AG20443 (cell line): Measurements from ENCODE around the gene SMPDL3B.
A peak's percentile ranks its signal among the peaks of the same experiment; 100 is the strongest.

Source experiments
- DNase-seq: peaks from one replicate; pipeline ENCODE4 v3.0.0; 2012; ENCODE audit warnings: low spot score, mixed read lengths

Gene SMPDL3B

GRCh38 chr1:27940870-27941560 lies 6.2 kb downstream of the SMPDL3B start:
- DNase-seq = no peak

- DNase-seq = no peak
Observed at GRCh38 chr1:27941671-27942540, 7.1 kb downstream of the SMPDL3B start.

GRCh38 chr1:27945020-27945419 lies 10.2 kb downstream of the SMPDL3B start:
- DNase-seq = no peak

- DNase-seq = no peak
Observed at GRCh38 chr1:27949027-27949426, 14.2 kb downstream of the SMPDL3B start.

- no peak for DNase-seq
Observed at GRCh38 chr1:27951396-27951795, 16.6 kb downstream of the SMPDL3B start.

GRCh38 chr1:27952147-27952546 lies 17.3 kb downstream of the SMPDL3B start:
- no peak for DNase-seq

- DNase-seq = no peak
Observed at GRCh38 chr1:27954186-27954585, 19.4 kb downstream of the SMPDL3B start.

- no peak for DNase-seq
Observed at GRCh38 chr1:27955076-27955475, 20.3 kb downstream of the SMPDL3B start.

GRCh38 chr1:27956761-27957160 lies 22.0 kb downstream of the SMPDL3B start:
- DNase-seq = no peak

GRCh38 chr1:27957655-27958054 lies 22.9 kb downstream of the SMPDL3B start:
- no peak for DNase-seq

GRCh38 chr1:27958513-27958912 lies 23.7 kb downstream of the SMPDL3B start:
- no peak for DNase-seq

GRCh38 chr1:27959792-27960603 lies 25.2 kb downstream of the SMPDL3B start, which contains the start of gene XKR8:
TSS of gene XKR8 (plus strand) at chr1:27959973. CDS start at chr1:27960070, 97 bp downstream.
- peak; percentile 97 for DNase-seq

GRCh38 chr1:27960762-27961645 lies 26.2 kb downstream of the SMPDL3B start:
- peak; percentile 58 for DNase-seq

- DNase-seq = no peak
Observed at GRCh38 chr1:27961646-27962221, 26.9 kb downstream of the SMPDL3B start.

- DNase-seq = no peak
Observed at GRCh38 chr1:27963393-27963792, 28.6 kb downstream of the SMPDL3B start.

- DNase-seq = no peak
Observed at GRCh38 chr1:27966402-27967105, 31.8 kb downstream of the SMPDL3B start.

- DNase-seq = no peak
Observed at GRCh38 chr1:27967106-27967883, 32.5 kb downstream of the SMPDL3B start.

GRCh38 chr1:27967884-27968466 lies 33.2 kb downstream of the SMPDL3B start:
- DNase-seq = no peak

GRCh38 chr1:27968692-27969091 lies 33.9 kb downstream of the SMPDL3B start:
- DNase-seq = peak; percentile 91
